Panc1 (cell line): ENCODE data around the gene AQP12B. TPM values are rescaled to one million over a fixed set of nuclear protein-coding genes. Genes with fewer than 3 reads are reported as not detected.
A peak's percentile ranks its signal among the peaks of the same experiment; 100 is the strongest.
"Not testable (repeated sequence)": the region's sequence is repeated elsewhere in the genome, so short reads cannot be mapped to it uniquely, and the experiment has no call there.

ENCODE experiments used
- ATAC-seq: fragments of 200-7000 bp; cut with Tn5 transposase; 2 replicates; pipeline ENCODE4 v1.9.1; 2020; ENCODE audit warnings: mild to moderate bottlenecking, moderate library complexity
- BruUV-seq: library from RNA; stranded (reverse); fragments of 400-500 nt; replicated peaks from 2 replicates; lab custom pipeline; 2021; lab: Mats Ljungman, UMichigan
- CTCF ChIA-PET: fragments of 300-600 bp; sonication (Branson Sonifier 250); formaldehyde crosslinking; loops from one replicate; lab custom pipeline; 2022; ENCODE audit warnings: antibody characterized with exemption; lab: Charles Lee
- POLR2A ChIA-PET: fragments of 300-600 bp; sonication (Branson Sonifier 250); formaldehyde crosslinking; loops from one replicate; lab custom pipeline; 2022; ENCODE audit warnings: antibody characterized with exemption; lab: Charles Lee
- DNase-seq: peaks from one replicate; pipeline ENCODE4 v3.0.0-alpha.2; 2010; ENCODE audit warnings: low read depth, low spot score
- H3K27ac ChIP-seq: 2 replicates; pipeline ENCODE4 v1.5.1; 2011; ENCODE audit warnings: mild to moderate bottlenecking, low read length, inconsistent platforms
- H3K27me3 ChIP-seq: fragments of 200-500 bp; sonication (Bioruptor generic); 2 replicates; pipeline ENCODE4 v1.6.0; 2014; ENCODE audit warnings: low read length, inconsistent platforms; ENCODE audit not compliant: control insufficient read depth, insufficient read depth
- H3K36me3 ChIP-seq: fragments of 200-500 bp; sonication (Bioruptor generic); 2 replicates; pipeline ENCODE4 v1.5.1; 2014; ENCODE audit warnings: inconsistent platforms, mild to moderate bottlenecking, low read length, moderate library complexity; ENCODE audit not compliant: control insufficient read depth, insufficient read depth
- H3K4me1 ChIP-seq: 2 replicates; pipeline ENCODE4 v1.5.1; 2011; ENCODE audit warnings: inconsistent platforms, mild to moderate bottlenecking, low read length, moderate library complexity; ENCODE audit not compliant: control insufficient read depth, insufficient read depth
- H3K4me3 ChIP-seq, 2 experiments: 2 replicates each; pipeline ENCODE4 v1.5.1; 2011 to 2012; ENCODE audit warnings: low read depth in 2 of 2, low read length in 2 of 2, mild to moderate bottlenecking in 2 of 2, inconsistent platforms in 1 of 2, moderate library complexity in 1 of 2
- H3K9me3 ChIP-seq: fragments of 200-500 bp; sonication (Bioruptor generic); 2 replicates; pipeline ENCODE4 v1.5.1; 2014; ENCODE audit warnings: low read depth, mild to moderate bottlenecking, inconsistent platforms, low read length, moderate library complexity; ENCODE audit not compliant: control insufficient read depth, insufficient read depth
- POLR2AphosphoS5 ChIP-seq: IDR thresholded peaks from 2 replicates; pipeline ENCODE4 v1.6.1; 2012; ENCODE audit warnings: mild to moderate bottlenecking, low read depth, low read length, moderate library complexity
- REST ChIP-seq, 2 experiments: IDR thresholded peaks; 2 replicates each; pipeline ENCODE4 v1.6.1; 2011 to 2012; ENCODE audit warnings: low read depth in 2 of 2, control low read depth in 1 of 2, low read length in 1 of 2, mild to moderate bottlenecking in 1 of 2, moderate library complexity in 1 of 2; ENCODE audit not compliant: insufficient read depth in 1 of 2
- SIN3A ChIP-seq: IDR thresholded peaks from 2 replicates; pipeline ENCODE4 v1.6.1; 2012; ENCODE audit warnings: low read depth, mild to moderate bottlenecking, low read length, moderate library complexity, borderline replicate concordance; ENCODE audit not compliant: insufficient read depth
- TCF7L2 ChIP-seq: IDR thresholded peaks from 2 replicates; pipeline ENCODE4 v1.6.1; 2011; ENCODE audit warnings: mild to moderate bottlenecking, low read depth, low read length, inconsistent platforms
- in situ Hi-C: cut with HindIII; loops from 2 replicates; pipeline ENCODE4 v1.10.0; 2016; ENCODE audit warnings: low sequenced_read_pairs, low pct_unique_long_range_greater_than_20kb
- intact Hi-C: fragments of 100-400 bp; cut with micrococcal nuclease; formaldehyde crosslinking; loops from one replicate; pipeline ENCODE4 v1.10.0; 2022; ENCODE audit not compliant: unreplicated experiment
- total RNA-seq: library from RNA; stranded (reverse); gene quantifications from one replicate; pipeline ENCODE4 v1.2.1, GENCODE V29; 2021; ENCODE audit not compliant: unreplicated experiment
- TF ChIP-seq, protein P1 (sequence below): fragments of 450-650 bp; IDR thresholded peaks from 2 replicates; pipeline ENCODE4 v1.5.1; 2017; ENCODE audit warnings: mild to moderate bottlenecking

Gene AQP12B
- total RNA-seq, 1 experiment from 2014 or later = not detected

DNA sequence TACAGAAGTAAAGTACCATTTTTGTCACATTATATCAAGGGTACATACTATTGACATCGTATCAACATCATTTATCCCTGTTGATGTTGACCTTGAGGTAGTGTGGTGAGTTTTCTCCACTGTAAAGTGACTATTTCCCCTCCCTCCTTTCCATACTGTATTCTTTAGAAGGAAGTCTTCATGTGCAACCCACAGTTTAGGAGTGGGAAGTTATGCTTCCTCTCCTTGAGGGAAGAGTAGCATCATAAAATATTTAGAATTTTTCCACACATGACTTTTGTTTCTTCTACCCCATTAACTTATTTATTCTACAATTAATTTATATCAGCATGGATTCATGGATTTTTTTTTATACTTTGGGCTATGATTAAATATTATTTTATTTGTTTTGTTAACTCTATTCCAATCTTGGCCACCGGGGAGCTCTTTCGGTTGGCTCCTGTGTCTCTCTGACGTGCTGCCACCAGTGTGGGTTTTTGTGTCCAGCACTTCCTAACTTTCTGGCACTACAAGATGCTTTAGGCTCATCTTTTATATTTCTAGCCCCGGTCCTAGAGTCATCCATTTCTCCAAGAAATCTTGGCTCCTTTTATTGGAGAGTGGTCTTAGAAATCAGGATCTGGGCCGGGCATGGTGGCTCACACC lies 19.0 kb downstream of the AQP12B start:
- intact Hi-C loops = no loop called here
- POLR2A ChIA-PET = no interaction called here
- in situ Hi-C loops = no loop called here
- Histone ChIP-seq H3K4me1 (no peaks in the 10 kb centered on the region), H3K9me3 (no peaks in the 10 kb centered on the region), H3K36me3 (no peaks in the 10 kb centered on the region), H3K27ac (no peak overlapping the region), H3K4me3 (no peak overlapping the region), H3K27me3 (peaks cover 38% of the 10 kb centered on the region)
- DNase-seq = no peak
- no TSS peak for BruUV-seq
- CTCF ChIA-PET = no interaction called here
- ATAC-seq = no peak
- TF ChIP-seq TCF7L2 (no peak), SIN3A (no peak), POLR2AphosphoS5 (no peak)
- TF ChIP-seq, protein P1, sequence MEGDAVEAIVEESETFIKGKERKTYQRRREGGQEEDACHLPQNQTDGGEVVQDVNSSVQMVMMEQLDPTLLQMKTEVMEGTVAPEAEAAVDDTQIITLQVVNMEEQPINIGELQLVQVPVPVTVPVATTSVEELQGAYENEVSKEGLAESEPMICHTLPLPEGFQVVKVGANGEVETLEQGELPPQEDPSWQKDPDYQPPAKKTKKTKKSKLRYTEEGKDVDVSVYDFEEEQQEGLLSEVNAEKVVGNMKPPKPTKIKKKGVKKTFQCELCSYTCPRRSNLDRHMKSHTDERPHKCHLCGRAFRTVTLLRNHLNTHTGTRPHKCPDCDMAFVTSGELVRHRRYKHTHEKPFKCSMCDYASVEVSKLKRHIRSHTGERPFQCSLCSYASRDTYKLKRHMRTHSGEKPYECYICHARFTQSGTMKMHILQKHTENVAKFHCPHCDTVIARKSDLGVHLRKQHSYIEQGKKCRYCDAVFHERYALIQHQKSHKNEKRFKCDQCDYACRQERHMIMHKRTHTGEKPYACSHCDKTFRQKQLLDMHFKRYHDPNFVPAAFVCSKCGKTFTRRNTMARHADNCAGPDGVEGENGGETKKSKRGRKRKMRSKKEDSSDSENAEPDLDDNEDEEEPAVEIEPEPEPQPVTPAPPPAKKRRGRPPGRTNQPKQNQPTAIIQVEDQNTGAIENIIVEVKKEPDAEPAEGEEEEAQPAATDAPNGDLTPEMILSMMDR = peak; percentile 20; the same call in 1 of the 2 replicates

DNA sequence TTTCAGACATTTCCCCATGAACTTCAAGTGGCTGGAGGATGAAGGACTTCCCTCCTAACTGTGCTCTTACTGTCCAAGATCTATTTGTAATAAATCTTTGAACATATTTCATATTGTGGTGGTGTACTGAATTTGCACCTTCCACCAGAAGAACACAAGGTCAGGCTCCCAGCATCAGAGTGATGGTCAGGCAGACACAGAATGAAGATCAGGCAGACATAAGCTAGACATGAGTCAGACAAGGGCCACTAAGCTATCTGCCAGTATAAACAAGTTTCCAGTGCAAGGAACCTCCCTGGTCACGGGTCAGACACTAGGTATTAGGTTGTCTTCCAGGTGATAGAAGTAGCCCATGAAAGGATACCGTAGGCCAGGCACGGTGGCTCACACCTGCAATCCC lies 20.0 kb downstream of the AQP12B start:
- in situ Hi-C loops = no loop called here
- no peak overlapping the region for H3K27ac ChIP-seq
- ChIA-PET CTCF (no interaction called here), POLR2A (no interaction called here)
- DNase-seq (no peak), ATAC-seq (no peak)
- H3K36me3 ChIP-seq = no peaks in the 10 kb centered on the region
- BruUV-seq = no TSS peak
- peaks cover 32% of the 10 kb centered on the region for H3K27me3 ChIP-seq
- no peak overlapping the region for H3K4me3 ChIP-seq
- no peak for TF ChIP-seq TCF7L2
- TF ChIP-seq POLR2AphosphoS5 = no peak
- no peaks in the 10 kb centered on the region for H3K4me1 ChIP-seq
- no peaks in the 10 kb centered on the region for H3K9me3 ChIP-seq
- intact Hi-C loops = no loop called here

- in situ Hi-C loops, H3K9me3 ChIP-seq, H3K4me1 ChIP-seq, H3K4me3 ChIP-seq, DNase-seq, intact Hi-C loops, CTCF ChIA-PET, ATAC-seq, BruUV-seq, POLR2A ChIA-PET, H3K27ac ChIP-seq, H3K36me3 ChIP-seq: not testable (repeated sequence)
- H3K27me3 ChIP-seq = peaks cover 24% of the 10 kb centered on the region
These were observed 22.8 kb downstream of the AQP12B start for GRCh38 chr2:240659883-240660282.

DNA sequence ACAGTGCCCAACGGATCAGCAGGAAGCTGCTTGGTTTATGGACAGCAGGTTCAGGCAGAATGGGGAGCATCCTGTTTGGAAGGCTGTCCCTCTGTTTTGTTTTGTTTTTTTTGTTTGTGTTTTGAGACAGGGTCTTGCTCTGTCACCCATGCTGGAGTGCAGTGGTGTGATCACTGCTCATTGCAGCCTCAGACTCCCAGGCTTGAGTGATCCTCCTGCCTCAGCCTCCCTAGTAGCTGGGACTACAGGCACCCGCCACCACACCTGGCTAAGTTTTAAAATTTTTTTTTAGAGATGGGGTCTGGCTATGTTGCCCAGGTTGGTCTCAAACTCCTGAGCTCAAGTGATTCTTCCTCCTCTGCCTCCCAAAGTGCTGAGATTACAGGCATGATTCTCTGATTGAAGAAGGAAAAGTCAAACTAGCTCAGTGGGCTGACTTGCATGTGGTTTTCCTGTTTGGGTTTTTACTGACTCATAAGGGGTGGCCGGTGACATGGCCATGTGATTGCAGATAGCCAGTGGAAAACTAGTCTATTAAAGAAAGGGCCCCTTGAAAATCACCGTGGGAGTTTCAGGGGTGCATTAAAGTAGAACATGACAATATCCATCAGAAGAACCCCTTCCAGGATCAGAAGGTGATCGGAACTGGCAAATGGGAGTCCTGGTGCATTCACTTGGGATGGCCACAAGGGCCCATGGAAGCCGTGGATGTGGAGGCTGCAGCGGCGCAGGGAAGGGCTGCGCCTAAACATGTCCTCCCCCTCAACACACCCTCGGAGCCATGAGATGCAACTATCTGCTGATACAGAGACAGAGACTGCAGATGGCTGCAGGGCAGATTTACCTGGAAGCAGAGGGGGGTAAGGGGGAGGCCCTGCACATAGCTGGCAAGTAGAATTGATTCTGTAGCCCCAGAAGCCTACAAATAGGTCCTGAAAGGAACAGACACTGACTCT lies 26.5 kb downstream of the AQP12B start:
- in situ Hi-C loops (no loop called here), intact Hi-C loops (no loop called here)
- Histone ChIP-seq H3K27ac (no peak overlapping the region), H3K27me3 (peaks cover 24% of the 10 kb centered on the region), H3K4me3 (no peak overlapping the region), H3K9me3 (no peaks in the 10 kb centered on the region), H3K36me3 (no peaks in the 10 kb centered on the region), H3K4me1 (no peaks in the 10 kb centered on the region)
- TF ChIP-seq POLR2AphosphoS5 (no peak), SIN3A (no peak), REST (IDR thresholded peaks at IDR 0.05; ENCODE audit: insufficient read depth in 1 of 2, low read depth in 2 of 2, low read length in 1 of 2) (no peak), TCF7L2 (no peak)
- TF ChIP-seq, protein P1 = no peak
- ATAC-seq (no peak), DNase-seq (no peak)
- no TSS peak for BruUV-seq
- ChIA-PET CTCF (no interaction called here), POLR2A (no interaction called here)
